Subcutaneous abdominal adipose tissue (tissue), 5 donors: ENCODE measurements around the gene KLF16.

Experiments used
- H3K27ac ChIP-seq: one replicate; pipeline ENCODE4 v1.7.0; 2013; ENCODE audit warnings: low read depth, mild to moderate bottlenecking, inconsistent platforms, low read length, moderate library complexity
- H3K27me3 ChIP-seq, 5 donors: one replicate each; pipeline ENCODE4 v1.7.0; 2013; ENCODE audit warnings: low read length in 5 of 5, inconsistent platforms in 1 of 5; ENCODE audit not compliant: control insufficient read depth in 5 of 5, insufficient read depth in 4 of 5
- H3K36me3 ChIP-seq, 5 donors: one replicate each; pipeline ENCODE4 v1.7.0; 2013; ENCODE audit warnings: low read length in 5 of 5; ENCODE audit not compliant: control insufficient read depth in 5 of 5, insufficient read depth in 5 of 5
- H3K4me1 ChIP-seq, 5 donors: one replicate each; pipeline ENCODE4 v1.7.0; 2013; ENCODE audit warnings: low read length in 5 of 5, mild to moderate bottlenecking in 3 of 5, moderate library complexity in 1 of 5; ENCODE audit not compliant: control insufficient read depth in 5 of 5, insufficient read depth in 5 of 5
- H3K4me3 ChIP-seq, 5 donors: one replicate each; pipeline ENCODE4 v1.7.0; 2013; ENCODE audit warnings: low read length in 5 of 5, low read depth in 1 of 5
- H3K9ac ChIP-seq, 5 donors: one replicate each; pipeline ENCODE4 v1.7.0; 2013; ENCODE audit warnings: low read length in 5 of 5, mild to moderate bottlenecking in 4 of 5, moderate library complexity in 3 of 5
- H3K9me3 ChIP-seq, 5 donors: one replicate each; pipeline ENCODE4 v1.7.0; 2013; ENCODE audit warnings: low read length in 5 of 5; ENCODE audit not compliant: control insufficient read depth in 5 of 5
- donor health status: healthy.
- donor health status: healthy.
- donor health status: healthy.
- donor health status: healthy.
- donor health status: healthy.

The KLF16 gene

GRCh38 chr19:1872807-1873523 lies 9.6 kb upstream of the KLF16 start:
- Histone ChIP-seq H3K4me1 (peaks cover 7 to 46% (median 43%) of the 10 kb centered on the region in 5 donors), H3K27ac (peak overlapping the region; percentile 86), H3K27me3 (no peaks in the 10 kb centered on the region), H3K9me3 (no peaks in the 10 kb centered on the region), H3K4me3 (peak overlapping the region in 3 of 5 donors; percentile 42 to 96 (median 49)), H3K9ac (peak overlapping the region in 4 of 5 donors; percentile 4 to 68 (median 30)), H3K36me3 (peaks cover 0 to 16% (median 5%) of the 10 kb centered on the region in 5 donors)

- H3K4me1 ChIP-seq, result peaks cover 7 to 45% (median 42%) of the 10 kb centered on the region in 5 donors
- H3K4me3 ChIP-seq, result no peak overlapping the region
- no peak overlapping the region for H3K9ac ChIP-seq
- no peaks in the 10 kb centered on the region for H3K9me3 ChIP-seq
- H3K36me3 ChIP-seq, result peaks cover 0 to 16% (median 5%) of the 10 kb centered on the region in 5 donors
- H3K27me3 ChIP-seq, result no peaks in the 10 kb centered on the region
- no peak overlapping the region for H3K27ac ChIP-seq
Observed at GRCh38 chr19:1871630-1872029, 8.3 kb upstream of the KLF16 start.

GRCh38 chr19:1871140-1871597 lies 7.8 kb upstream of the KLF16 start:
- no peak overlapping the region for H3K4me3 ChIP-seq
- H3K27ac ChIP-seq, result no peak overlapping the region
- no peak overlapping the region for H3K9ac ChIP-seq
- H3K27me3 ChIP-seq, result no peaks in the 10 kb centered on the region
- H3K4me1 ChIP-seq, result peaks cover 7 to 40% (median 37%) of the 10 kb centered on the region in 5 donors
- peaks cover 0 to 16% (median 5%) of the 10 kb centered on the region in 5 donors for H3K36me3 ChIP-seq
- H3K9me3 ChIP-seq, result no peaks in the 10 kb centered on the region

- Histone ChIP-seq H3K9me3 (no peaks in the 10 kb centered on the region), H3K4me3 (no peak overlapping the region), H3K9ac (no peak overlapping the region), H3K27ac (no peak overlapping the region), H3K4me1 (peaks cover 5 to 32% (median 30%) of the 10 kb centered on the region in 5 donors), H3K27me3 (no peaks in the 10 kb centered on the region), H3K36me3 (peaks cover 0 to 16% (median 5%) of the 10 kb centered on the region in 5 donors)
Observed at GRCh38 chr19:1868971-1869370, 5.6 kb upstream of the KLF16 start.

GRCh38 chr19:1867349-1867724 lies 4.0 kb upstream of the KLF16 start:
- H3K4me3 ChIP-seq, result no peak overlapping the region
- H3K27ac ChIP-seq, result no peak overlapping the region
- H3K9ac ChIP-seq, result no peak overlapping the region
- peaks cover 0 to 14% (median 5%) of the 10 kb centered on the region in 5 donors for H3K36me3 ChIP-seq
- peaks cover 0 to 18% (median 15%) of the 10 kb centered on the region in 5 donors for H3K4me1 ChIP-seq
- no peaks in the 10 kb centered on the region for H3K9me3 ChIP-seq
- no peaks in the 10 kb centered on the region for H3K27me3 ChIP-seq

- H3K9ac ChIP-seq, result no peak overlapping the region
- H3K4me1 ChIP-seq, result peaks cover 0 to 22% (median 19%) of the 10 kb centered on the region in 5 donors
- peaks cover 0 to 12% (median 5%) of the 10 kb centered on the region in 5 donors for H3K36me3 ChIP-seq
- H3K27ac ChIP-seq, result no peak overlapping the region
- H3K27me3 ChIP-seq, result no peaks in the 10 kb centered on the region
- H3K4me3 ChIP-seq, result no peak overlapping the region
- H3K9me3 ChIP-seq, result no peaks in the 10 kb centered on the region
Observed at GRCh38 chr19:1866693-1867348, 3.4 kb upstream of the KLF16 start.

- H3K27me3 ChIP-seq, result peaks cover 0 to 6% (median under 1%) of the 10 kb centered on the region in 5 donors
- peaks cover 0 to 36% (median 33%) of the 10 kb centered on the region in 5 donors for H3K4me1 ChIP-seq
- peak overlapping the region; percentile 72 for H3K27ac ChIP-seq
- H3K9me3 ChIP-seq, result no peaks in the 10 kb centered on the region
- H3K36me3 ChIP-seq, result peaks cover 0 to 4% (median 0%) of the 10 kb centered on the region in 5 donors
- peak overlapping the region in 3 of 5 donors; percentile 41 to 76 (median 64) for H3K4me3 ChIP-seq
- peak overlapping the region in 4 of 5 donors; percentile 64 to 88 (median 75) for H3K9ac ChIP-seq
Observed at GRCh38 chr19:1865172-1866010, 2.0 kb upstream of the KLF16 start.

- H3K4me1 ChIP-seq, result peaks cover 0 to 44% (median 39%) of the 10 kb centered on the region in 5 donors
- peak overlapping the region; percentile 72 for H3K27ac ChIP-seq
- H3K4me3 ChIP-seq, result peak overlapping the region in 4 of 5 donors; percentile 63 to 76 (median 68)
- no peaks in the 10 kb centered on the region for H3K36me3 ChIP-seq
- H3K27me3 ChIP-seq, result peaks cover 0 to 6% (median 3%) of the 10 kb centered on the region in 5 donors
- peak overlapping the region in 4 of 5 donors; percentile 72 to 88 (median 80) for H3K9ac ChIP-seq
- H3K9me3 ChIP-seq, result no peaks in the 10 kb centered on the region
Observed at GRCh38 chr19:1864480-1865171, 1.2 kb upstream of the KLF16 start.
